Measurements from ENCODE around the gene NEURL2.
"Not testable (repeated sequence)": the region's sequence is repeated elsewhere in the genome, so short reads cannot be mapped to it uniquely, and the experiment has no call there.

The NEURL2 gene

GRCh38 chr20:45919542-45920399 lies 28.8 kb upstream of the NEURL2 start:
- DNase-seq, result no peak

DNA sequence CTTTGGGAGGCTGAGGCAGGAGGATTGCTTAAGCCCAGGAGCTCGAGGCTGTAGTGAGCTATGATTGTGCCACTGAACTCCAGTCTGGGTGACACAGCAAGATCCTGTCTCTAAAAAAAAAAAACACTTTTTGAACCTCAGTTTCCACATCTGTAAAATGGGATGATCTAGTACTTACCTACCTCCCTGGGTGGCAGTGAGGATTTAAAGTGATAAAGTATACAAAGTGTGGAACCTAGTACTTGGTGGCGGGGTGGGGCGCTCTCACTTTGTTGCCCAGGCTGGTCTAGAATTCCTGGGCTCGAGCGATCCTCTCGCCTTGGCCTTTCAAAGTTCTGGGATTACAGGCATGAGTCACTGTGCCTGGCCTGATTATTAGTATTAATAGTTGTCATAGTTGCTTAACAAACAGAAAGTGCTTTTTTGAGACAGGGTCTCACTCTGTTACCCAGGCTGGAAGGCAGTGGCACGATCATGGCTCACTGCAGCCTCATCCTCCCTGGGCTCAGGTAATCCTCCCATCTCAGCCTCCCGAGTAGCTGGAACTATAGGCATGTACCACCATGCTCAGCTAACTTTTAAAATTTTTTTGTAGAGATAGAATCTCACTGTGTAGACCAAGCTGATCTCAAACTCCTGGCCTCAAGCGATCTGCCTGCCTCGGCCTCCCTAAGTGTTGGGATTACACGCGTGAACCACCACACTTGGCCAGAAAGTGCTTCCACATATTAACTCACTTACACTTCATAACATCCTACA lies 27.9 kb upstream of the NEURL2 start:
- no peak for DNase-seq

GRCh38 chr20:45918182-45918737 lies 27.3 kb upstream of the NEURL2 start:
- DNase-seq, result no peak

- no peak for DNase-seq
Observed at GRCh38 chr20:45917790-45918141, 26.8 kb upstream of the NEURL2 start.

DNA sequence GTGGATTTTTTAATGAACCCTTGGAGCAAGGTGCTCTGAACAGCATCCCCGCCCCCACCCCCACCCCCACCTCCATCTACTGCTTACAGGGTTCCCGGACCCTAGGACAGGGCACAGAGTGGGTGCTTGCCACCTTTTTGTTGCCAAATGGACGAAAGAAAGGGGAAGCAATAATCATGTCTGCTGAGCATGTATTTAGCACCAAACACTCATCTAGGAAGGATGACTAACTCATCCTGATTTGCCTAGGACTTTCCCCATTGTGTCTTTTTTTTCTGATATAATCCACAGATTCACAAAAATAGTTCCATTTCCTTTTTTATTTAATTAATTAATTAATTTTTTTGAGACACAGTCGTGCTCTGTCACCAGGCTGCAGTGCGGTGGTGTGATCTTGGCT lies 22.1 kb upstream of the NEURL2 start:
- no peak for DNase-seq

GRCh38 chr20:45912344-45912682 lies 21.3 kb upstream of the NEURL2 start:
- DNase-seq, result no peak

DNA sequence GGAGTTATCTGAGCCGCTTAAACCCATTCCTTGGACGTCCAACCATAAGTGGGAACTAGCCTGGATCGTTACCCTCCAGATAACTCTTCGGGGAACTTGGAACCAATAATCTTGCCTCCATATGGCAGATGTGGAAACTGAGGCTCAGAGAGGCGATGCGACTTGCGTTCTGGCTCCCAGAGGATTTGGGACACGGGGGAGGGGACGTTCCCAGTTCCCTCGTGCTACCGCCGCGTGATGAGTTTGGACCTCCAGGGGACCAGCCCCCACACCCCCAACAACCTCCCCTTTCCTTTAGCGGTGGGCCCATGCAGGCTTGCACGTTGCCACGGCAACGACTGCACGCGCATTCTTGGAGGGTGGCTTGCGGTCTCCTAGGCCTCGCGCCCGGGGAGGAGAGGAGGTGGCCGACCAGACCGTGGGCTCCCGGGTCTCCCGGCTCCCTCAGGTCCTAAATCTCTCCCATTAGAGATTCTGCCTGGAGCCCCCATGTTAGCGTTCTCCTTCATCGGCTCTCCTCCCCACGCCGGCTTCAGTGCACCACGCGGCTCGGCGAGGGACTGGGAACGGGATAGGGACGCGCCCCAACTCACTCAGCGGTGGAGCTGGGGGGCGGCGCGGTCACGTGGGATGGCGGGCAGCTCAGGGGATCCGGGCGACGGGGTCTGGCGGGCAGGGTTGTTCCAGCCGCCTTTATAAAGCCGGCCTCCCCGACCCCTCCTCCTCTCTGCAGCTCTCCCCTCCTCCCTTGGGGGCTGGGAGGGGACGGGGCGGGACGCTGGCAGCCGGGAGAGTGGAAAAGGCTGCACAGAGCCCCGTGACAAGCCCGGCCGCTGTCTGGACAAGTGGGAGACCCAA lies 20.7 kb upstream of the NEURL2 start, which contains the start of gene PLTP:
PLTP (minus strand) TSS at position 670 of the 858 bp plus-strand sequence. CDS start 703 bp downstream, outside the sequence.
- DNase-seq, result peak; percentile 41

DNA sequence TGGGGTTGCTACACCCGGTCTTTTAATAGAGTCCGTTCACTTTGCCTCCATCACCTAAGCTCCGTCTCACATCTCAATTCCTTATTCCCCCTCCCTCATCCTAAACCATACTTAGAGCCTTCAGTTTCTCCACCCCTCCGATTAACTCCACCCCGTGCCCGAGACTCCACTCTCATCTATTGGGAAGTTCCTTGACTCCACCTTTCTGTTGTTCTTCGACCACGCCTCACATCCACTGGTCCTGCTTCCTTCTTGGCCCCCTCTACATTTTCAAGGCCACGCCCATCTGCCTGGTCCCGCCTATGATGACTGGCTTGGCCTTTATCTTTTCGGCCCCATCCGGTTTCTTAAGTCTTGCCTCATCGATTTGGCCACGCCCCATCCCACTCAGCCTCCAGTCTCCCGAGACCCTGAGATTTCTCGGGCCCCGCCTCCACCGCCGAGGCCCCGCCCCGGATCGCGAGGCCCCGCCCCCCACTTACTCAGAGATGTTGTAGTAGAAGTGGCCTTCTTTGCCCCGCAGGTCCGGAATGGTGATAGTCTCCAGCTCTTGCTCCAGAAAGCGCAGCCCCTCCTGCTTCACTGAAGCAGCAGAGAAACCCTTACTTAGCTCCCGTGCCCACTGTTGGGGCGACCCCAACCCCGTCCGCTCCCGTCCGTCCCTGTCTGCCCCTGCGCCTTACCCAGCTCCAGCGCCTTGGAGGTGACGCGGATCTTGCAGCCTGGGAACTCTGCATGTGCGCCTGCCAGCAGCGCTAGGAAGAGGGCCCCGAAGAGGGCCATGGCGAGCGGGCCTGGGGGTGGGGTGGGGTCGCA lies 19.9 kb upstream of the NEURL2 start:
- peak; percentile 93 for DNase-seq

DNA sequence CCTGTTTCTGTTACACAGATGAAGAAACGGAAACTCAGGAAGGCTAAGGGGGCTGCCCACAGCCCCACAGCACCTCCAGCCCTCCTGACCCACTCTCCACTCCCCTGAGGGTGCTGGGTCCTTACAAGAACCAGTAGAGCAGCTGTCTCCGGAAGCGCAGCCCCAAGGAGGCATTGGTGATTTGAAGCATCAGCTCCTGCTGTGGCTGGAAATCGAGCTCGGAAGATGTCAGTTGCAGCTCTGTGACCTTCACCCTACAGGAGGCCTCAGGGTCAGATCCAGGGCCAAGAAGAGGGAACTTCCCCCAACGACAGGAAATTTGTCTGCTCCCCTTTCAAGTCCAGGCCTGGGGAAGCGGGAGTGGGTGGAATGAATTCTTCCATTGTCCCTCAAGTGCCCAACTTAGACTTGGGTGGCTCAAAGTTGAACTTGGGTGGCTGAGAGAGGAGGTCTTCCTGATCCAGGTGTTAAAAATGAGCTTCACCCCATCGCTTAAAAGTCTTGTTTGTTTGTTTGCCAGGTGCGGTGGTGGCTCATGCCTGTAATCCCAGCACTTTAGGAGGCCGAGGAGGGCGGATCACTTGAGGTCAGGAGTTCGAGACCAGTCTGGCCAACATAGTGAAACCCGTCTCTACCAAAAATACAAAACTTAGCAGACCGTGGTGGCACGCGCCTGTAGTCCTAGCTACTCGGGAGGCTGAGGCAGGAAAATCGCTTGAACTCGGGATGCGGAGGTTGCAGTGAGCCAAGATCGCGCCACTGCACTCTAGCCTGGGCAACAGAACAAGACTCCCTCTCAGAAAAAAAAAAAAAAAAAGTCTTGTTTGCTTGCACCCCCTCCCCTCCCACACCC lies 19.0 kb upstream of the NEURL2 start:
- no peak for DNase-seq

DNA sequence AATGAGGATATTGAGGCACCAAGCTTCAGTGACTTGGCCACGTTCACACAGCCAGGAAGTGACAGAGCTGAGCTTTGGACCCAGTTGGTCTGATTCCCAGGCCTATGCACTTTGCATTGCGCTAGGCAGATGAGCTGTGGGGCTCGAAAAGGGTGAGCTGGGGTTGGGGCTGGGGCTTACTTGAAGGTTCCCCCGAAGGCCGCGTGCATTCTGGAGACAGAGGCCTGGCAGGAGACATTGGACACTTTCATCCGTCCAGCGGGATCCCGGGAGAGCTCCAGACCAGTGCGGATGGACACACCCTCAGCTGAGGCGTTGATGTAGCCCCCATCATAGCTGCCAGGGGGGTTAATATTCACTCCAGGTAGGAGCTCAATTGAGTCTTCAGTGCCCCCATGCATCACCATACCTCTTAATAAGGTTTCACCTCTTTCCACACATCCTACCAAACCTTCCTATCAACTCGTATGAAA lies 18.4 kb upstream of the NEURL2 start:
- no peak for DNase-seq

GRCh38 chr20:45908084-45908483 lies 17.1 kb upstream of the NEURL2 start:
- DNase-seq, result no peak

DNA sequence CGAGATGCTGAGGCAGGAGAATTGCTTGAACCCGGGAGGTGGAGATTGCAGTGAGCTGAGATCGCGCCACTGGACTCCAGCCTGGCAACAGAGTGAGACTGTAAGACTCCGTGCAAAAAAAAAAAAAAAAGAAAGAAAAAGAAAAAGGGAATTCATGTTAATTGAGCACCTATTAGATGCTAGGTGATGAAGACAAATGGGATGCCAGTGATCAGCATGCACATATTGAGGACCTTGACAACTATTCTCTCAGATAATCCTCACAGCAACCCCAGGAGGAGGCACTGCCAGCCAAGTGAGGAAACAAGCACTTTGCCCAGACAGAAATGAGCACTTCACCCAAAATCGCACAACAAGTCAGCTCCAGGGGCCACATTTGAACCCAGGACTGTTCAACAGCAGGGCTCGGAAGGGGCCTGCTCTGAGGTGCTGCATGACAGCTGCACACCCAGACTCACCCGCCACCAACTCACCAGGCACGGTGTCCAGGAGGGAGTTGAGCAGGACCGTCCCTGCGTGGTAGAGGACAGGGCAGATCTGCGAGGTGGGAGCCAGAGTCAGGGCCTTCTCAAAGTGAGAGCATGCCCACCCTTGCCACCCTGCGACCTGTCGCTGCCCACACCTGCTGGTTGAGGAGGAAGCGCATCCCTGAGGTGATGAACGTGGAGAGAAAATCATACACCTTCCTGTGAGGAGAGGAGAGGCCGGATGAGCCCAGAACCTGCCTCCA lies 16.4 kb upstream of the NEURL2 start:
- DNase-seq, result no peak

GRCh38 chr20:45905505-45906079 lies 14.6 kb upstream of the NEURL2 start:
- DNase-seq, result no peak

- no peak for DNase-seq
Observed at GRCh38 chr20:45904583-45905504, 13.8 kb upstream of the NEURL2 start.

- DNase-seq, result no peak
Observed at GRCh38 chr20:45902199-45902701, 11.2 kb upstream of the NEURL2 start.

- not testable (repeated sequence) for DNase-seq
Observed at GRCh38 chr20:45901332-45901731, 10.3 kb upstream of the NEURL2 start.

- DNase-seq, result no peak
Observed at GRCh38 chr20:45899046-45899835, 8.2 kb upstream of the NEURL2 start.

- no peak for DNase-seq
Observed at GRCh38 chr20:45898285-45898684, 7.3 kb upstream of the NEURL2 start.

Measured in CD4-positive, alpha-beta T cell treated with Interleukin-10 for 1 hour (primary cell).